COLO829 (cell line): ENCODE results near the gene ELP5.

Experiments
- DNase-seq: peaks from one replicate; pipeline ENCODE4 v3.0.0; 2012; ENCODE audit warnings: low spot score

The ELP5 gene, protein sequence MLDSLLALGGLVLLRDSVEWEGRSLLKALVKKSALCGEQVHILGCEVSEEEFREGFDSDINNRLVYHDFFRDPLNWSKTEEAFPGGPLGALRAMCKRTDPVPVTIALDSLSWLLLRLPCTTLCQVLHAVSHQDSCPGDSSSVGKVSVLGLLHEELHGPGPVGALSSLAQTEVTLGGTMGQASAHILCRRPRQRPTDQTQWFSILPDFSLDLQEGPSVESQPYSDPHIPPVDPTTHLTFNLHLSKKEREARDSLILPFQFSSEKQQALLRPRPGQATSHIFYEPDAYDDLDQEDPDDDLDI

GRCh38 chr17:7252176-7253043 is at the start of gene ELP5:
Gene ELP5, plus strand, starts transcription at chr17:7252215. Its CDS starts 336 bp downstream, at chr17:7252551.
- peak; percentile 89 for DNase-seq

DNA sequence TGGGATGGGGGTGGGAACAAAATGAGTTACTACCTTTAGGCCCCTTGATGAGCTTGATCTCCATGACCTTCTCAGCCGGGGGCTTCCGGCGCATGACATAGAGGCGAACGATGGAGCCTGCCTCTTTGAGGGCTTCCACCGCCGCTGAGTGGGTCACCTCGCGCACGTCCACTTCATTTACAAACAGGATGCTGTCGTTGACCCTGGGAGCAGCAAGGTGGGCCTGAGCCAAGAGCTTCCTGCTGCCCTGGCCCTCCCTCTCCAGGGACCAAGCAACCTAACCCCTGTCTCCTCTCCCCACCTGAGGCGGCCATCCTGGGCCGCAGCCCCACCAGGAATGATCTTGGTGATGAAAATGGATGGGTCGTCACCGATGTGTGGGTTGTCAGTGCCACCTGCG is 48.6 kb upstream of the ELP5 start:
- no peak for DNase-seq

DNA sequence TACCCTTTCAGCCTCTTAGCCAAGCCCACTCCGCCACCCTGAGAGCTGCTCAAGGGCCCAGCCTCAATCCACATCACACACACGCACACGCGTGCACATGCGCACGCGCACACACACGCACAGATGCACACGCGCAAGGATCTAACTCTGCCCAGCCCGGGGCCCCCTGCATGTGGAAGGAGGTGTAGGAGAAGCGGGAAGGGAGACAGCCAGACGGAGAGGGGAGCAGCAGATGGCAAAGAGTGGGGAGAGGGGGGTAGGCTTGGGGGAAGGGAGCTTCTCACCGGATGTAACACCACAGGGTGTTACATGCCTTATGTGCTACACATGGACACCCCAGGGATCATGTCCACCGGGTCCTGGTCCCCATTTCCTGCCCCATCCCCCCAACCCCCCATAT is 47.7 kb upstream of the ELP5 start:
- no peak for DNase-seq

DNA sequence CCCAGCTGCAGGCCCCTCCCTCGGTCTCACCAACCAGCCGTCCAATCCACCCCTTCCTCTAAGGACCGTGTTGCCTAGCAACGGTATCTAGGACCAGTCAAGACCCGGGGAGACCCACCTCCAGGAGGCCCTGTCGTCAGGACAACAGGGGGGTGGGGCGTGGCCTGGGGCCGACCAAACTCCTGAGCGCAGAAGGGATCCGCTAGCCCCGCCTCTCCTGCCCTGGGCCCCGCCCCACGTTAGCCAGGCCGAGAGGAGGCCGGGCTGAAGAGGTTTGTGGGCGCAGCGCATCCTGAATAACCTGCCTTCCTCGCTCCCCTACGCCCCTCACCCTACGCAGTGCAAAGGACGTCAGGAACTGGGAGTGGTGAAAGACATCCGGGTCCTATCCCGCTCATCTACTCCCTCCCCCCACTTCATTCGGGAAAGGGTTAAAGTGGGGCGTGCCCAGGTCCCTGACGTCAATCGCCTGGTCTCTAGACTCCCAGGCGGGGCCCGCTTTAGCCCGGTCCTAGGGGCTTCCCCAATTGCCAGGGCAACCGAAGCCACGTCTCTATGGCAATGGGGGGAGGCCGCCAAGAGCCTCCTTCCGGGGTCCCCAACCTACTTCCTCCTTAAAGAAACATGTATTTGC is 47.1 kb upstream of the ELP5 start:
- peak; percentile 72 for DNase-seq

DNA sequence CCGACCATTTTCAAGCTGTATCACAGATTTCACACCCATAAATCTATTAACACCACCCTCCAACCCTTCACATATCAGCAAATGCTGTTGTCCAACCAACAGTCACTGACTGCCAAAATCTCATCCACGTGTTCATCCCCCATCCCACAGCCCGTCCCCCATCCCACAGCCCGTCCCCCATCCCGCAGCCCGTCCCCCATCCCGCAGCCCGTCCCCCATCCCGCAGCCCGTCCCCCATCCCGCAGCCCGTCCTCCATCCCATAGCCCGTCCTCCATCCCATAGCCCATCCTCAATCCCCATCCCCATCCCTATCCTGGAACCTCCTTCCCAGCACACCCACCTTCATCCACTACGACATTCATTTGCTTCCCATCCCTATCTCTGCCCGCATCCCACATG is 46.5 kb upstream of the ELP5 start:
- no peak for DNase-seq

DNA sequence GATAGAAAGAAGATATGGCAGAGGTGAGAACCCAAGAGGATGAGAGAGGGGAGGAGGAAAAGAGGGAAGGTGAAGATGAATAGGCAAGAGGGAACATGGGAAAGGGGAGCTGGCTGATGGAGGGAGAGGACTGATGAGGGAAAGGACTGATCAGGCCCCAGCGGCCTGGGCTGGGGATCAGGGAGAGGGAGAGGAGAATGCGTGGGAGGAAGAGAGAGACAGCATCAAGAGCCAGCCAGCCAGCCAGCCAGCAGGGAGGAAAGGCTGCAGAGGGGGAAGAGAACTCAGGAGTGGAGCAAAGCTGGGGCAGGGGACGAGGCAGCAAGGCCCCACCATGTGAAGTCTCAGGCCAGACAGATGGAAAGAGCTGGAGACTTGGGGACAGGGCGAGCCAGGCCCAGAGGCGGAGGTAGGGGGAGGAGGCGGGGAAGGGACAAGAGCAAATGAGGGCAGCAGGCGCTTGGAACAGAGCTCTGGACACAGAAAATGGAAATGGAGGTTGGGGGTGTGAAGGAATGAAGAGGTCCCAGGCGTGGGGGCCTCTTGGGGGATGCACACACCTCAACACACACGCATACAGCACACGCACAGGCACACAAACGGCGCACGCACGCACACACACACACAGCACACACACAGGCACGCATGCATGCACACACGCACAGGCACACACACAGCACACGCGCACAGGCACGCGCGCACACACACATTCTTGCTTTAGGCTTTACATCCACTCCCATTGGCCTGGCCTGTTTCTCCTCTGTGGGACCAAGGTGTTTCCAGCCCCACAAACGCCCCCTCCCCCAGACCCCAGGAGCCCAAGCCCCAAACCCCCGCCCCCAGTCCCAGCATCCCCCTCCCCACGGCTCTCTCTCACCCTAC is 44.7 kb upstream of the ELP5 start:
- DNase-seq = no peak

DNA sequence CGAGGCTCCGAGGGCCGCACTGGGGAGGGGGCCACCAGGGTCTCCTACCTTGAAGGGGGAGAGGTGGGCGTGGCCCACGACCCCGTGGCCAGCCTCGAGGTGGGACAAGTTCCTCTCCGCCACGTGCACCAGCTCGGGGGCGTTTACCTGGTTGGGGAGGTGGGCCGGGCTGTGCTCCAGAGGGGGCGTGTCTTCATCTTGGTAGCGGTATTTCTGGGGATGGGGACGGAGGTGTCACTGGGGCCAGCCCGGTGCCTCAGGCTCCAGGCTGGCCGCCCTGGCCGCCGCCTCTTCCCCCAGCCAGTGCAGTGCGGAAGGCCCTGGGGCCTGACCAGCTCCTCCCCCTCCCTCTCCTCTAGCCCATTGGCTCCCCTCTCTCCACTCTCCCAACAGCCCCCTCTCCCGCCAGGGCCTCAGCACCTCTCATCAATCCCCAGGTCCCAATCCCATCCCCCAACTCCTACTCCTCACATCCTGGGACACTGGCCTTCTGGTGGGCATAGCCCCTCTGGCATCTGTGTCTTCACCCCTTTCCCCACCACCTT is 43.9 kb upstream of the ELP5 start:
- DNase-seq = no peak

- no peak for DNase-seq
Observed at GRCh38 chr17:7208754-7209460, 43.1 kb upstream of the ELP5 start.

DNA sequence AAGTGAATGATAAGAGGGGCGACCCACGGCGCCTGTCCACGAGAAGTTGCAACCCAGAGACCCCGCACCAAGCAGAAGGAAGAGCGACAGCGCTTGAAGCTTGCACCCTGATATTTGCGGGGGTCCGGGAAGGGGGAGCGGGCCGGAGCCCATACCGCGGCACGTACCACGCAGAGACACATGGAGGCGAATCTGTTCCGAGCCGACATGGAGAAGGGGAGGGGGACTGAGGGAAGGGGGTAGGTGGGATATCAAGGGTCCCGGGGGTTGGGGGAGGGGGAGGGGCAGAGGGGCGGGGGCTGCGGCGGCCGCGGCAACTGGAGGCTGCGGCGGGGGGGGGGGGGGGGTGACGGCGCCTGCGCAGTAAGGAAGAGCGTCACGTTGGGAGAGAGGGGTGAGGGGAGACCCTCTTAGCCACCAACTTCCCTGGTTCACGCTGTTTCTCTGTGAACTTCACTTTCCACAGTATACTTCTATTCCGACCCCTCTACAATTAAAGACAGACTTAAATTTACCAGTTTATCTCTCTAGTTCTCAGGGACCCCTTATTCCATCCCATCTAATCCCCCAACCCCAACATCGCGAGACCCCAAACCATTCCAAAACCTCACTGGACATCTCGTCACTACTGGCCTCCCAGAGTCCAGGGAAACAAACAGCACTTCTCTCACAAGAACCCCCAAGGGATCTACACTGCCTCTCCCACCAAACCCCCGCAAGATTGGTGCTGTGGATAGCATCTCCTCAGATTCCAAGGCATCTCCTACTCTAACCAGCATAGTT is 40.3 kb upstream of the ELP5 start:
- no peak for DNase-seq

- DNase-seq = peak; percentile 80
Observed at GRCh38 chr17:7213895-7214299, 38.1 kb upstream of the ELP5 start.

DNA sequence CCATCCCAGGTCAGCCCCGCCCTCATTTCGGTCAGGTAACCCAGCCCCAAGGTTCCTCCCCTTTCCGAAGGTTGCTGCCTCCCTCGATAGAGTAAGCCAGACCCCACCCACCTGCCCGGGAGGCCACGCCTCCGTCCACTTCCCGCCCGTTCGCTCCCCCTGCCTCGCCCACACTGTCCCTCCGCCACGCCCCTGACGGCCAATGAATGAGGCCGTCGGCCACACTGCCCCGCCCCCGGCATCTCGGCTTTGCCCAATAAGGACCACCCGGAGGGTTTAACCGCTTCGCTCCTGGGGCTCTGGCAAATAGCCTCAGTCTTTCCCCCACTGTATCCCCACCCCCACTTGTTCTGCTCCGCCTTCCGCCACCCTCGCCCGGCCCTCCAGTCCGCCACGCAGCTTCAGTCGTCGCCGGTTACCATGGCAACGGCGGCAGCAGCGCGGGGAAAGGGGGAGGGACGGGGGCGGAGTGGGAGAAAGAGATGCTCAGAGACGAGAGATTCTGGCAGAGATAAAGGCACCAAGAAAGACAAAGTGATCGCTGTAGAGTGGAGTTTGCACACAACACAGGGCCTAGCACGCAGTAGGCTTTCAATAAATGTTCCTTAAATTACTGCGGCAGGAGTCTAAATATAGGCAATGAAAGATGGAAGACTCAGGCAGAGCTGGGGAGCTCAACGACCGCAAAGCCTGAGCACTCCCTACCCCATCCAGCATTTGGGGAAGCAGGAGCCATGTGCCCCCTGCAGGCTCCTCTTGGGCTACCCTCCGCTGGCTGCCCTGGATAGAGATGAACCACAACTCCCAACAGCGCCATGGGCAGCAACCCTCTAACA is 37.5 kb upstream of the ELP5 start:
- DNase-seq = peak; percentile 99

GRCh38 chr17:7215136-7215638 is 36.8 kb upstream of the ELP5 start:
- DNase-seq = no peak

- no peak for DNase-seq
Observed at GRCh38 chr17:7215652-7216180, 36.3 kb upstream of the ELP5 start.

DNA sequence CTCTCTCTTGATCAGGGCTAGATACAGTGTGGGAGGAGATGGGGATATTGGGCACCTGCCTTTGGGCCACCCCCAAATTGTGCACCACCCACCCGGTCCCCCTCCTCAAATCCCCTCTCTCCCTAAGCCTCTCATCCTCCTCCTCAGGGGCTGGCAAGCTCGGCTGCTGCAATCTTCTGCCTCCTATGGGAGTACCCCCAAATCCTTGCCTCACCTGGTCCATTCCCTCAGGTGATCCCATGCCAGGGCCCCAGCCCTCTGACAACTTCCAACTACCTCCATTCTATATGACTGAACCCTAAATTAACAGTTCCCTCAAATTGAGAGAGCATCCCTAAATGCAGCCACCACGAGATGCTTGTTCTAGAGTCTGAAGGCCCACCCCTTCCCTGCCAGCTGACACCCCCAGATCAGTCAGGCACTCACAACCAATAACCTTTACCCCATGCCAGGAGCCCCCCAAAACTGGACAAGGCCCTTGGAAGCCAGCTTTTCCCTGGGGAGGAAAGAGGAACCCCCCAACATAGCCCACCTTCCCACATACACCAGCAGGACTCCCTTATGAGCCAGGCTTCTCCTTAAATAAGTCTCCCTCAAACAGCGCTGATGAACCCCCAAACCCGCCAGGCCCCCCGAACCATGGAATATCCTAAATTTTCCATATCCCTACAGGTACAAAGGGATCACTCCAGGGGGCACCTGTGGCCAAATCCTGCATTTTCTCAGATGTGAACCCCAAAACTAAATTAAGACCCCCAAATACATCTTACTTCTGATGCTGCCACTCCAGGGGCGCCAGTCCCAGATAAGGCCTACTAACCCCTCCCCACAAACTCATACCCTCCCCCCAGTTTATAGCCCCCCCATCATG is 35.5 kb upstream of the ELP5 start:
- DNase-seq = no peak

DNA sequence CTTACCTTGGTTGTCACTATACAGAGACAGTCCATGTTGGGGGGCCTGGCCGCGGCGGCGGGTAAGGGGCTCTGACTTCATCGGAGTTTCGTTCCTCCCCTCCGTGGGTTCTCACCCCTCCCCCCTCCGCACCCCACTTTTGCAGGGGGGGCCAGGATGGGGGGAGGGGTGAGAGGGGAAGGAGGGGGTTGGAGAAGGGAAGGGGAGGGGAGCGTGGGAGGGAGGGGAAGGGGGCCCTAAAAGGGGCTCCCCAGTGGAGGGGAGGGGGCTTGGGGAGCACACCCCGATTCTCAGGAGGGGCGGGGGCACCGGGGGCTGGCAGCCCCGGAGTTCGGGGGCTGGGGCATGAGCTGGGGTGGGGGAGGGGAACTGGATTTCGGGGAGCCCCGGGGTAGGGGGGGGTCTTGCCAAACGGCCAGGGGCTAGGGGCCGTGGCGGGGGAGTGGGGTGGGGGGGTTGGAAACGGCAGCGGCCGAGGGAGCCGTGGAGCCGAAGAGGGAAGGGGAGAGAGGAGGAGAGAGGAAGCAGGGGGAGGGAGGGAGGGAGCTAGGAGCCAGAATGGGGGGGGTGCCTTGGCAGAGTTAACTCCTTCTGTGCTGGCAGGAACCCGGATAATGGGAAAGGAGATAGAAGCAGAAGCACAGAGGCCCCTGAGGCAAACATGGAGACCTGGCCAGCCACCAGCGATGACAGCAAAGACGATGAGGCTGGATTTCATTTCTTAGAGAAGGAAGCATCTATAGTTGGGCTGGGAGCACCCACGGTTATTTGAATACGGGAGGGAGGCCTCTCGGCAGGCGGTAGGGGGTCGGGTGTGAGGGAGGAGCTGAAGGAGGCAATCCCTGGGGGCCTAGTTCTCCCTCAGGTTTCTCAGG is 34.7 kb upstream of the ELP5 start:
- no peak for DNase-seq

DNA sequence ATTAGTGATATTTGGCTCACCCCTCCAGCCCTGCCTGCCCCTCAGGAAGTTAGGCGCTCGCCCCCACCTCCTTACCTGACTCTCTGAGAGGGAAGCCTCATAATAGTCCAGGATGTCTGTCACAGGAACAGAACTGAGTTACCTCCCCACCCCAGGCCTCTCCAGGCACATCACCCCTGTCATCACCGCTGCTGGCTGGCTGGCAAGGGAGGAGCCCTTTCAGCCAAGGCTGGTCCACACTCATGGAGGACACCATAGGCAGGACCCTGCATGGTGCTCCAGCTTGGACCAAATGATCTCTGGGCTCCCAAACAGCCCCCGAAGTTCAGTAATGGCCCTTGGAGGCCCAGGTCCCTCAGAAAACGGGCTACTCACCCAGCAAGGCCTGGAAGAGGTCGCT is 33.8 kb upstream of the ELP5 start:
- DNase-seq = no peak

GRCh38 chr17:7218758-7219157 is 33.3 kb upstream of the ELP5 start:
- no peak for DNase-seq
